MM.1S (cell line): ENCODE measurements around the gene POLR3B.

Source experiments
- EZH2 ChIP-seq: fragments of 300-600 bp; sonication (generic); optimal IDR thresholded peaks from 2 replicates; pipeline ENCODE3; 2017; ENCODE audit warnings: low read depth, mild to moderate bottlenecking, antibody characterized with exemption, low read length, mixed read lengths
- EZH2phosphoT487 ChIP-seq: fragments of 300-600 bp; sonication (generic); IDR thresholded peaks from 2 replicates; pipeline ENCODE4 v1.6.1; 2018; ENCODE audit warnings: antibody characterized with exemption, low read length
- TF ChIP-seq, protein P1 (sequence below): fragments of 300-600 bp; sonication (generic); IDR thresholded peaks from 2 replicates; pipeline ENCODE4 v1.5.1; 2016; ENCODE audit warnings: antibody characterized with exemption, low read length, mixed read lengths

DNA sequence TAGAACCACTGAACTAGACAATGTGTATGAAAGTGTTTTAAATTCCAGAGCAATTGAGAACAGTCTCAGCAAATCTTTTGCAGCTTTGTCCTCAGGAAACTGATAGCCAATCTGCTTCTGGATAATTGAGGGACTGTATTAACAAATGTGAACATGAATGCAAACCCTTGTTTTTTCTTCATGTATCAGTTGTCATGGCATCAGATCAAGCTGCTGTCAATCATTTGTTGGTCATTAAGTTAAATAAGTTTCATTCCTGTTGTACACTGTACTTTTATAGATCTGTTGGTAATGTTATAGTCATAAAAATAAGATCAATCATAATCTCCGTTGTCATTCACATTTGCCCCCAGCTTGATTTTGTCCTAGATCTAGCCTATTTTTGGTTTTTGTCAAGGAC, 159.8 kb downstream of the POLR3B start:
- TF ChIP-seq EZH2 (no peak), EZH2phosphoT487 (no peak)
- TF ChIP-seq, protein P1, sequence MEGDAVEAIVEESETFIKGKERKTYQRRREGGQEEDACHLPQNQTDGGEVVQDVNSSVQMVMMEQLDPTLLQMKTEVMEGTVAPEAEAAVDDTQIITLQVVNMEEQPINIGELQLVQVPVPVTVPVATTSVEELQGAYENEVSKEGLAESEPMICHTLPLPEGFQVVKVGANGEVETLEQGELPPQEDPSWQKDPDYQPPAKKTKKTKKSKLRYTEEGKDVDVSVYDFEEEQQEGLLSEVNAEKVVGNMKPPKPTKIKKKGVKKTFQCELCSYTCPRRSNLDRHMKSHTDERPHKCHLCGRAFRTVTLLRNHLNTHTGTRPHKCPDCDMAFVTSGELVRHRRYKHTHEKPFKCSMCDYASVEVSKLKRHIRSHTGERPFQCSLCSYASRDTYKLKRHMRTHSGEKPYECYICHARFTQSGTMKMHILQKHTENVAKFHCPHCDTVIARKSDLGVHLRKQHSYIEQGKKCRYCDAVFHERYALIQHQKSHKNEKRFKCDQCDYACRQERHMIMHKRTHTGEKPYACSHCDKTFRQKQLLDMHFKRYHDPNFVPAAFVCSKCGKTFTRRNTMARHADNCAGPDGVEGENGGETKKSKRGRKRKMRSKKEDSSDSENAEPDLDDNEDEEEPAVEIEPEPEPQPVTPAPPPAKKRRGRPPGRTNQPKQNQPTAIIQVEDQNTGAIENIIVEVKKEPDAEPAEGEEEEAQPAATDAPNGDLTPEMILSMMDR = no peak
